DMS53 treated with DMSO at 0.1 percent for 48 hours (cell line): ENCODE results near the gene P3H1.
"Not testable (repeated sequence)": the region's sequence is repeated elsewhere in the genome, so short reads cannot be mapped to it uniquely, and the experiment has no call there.

Experiments
- DNase-seq: peaks from one replicate; lab custom pipeline; 2025; ENCODE audit not compliant: unreplicated experiment; lab: John Stamatoyannopoulos, UW

Gene P3H1

GRCh38 chr1:42732126-42732680, 34.6 kb downstream of the P3H1 start:
- DNase-seq = no peak

GRCh38 chr1:42731585-42731984, 35.2 kb downstream of the P3H1 start:
- no peak for DNase-seq

GRCh38 chr1:42730988-42731387, 35.8 kb downstream of the P3H1 start:
- DNase-seq = peak; percentile 61

- no peak for DNase-seq
These were observed 36.8 kb downstream of the P3H1 start for GRCh38 chr1:42730002-42730401.

GRCh38 chr1:42725820-42726219, 41.0 kb downstream of the P3H1 start:
- DNase-seq = not testable (repeated sequence)

- no peak for DNase-seq
These were observed 43.3 kb downstream of the P3H1 start for GRCh38 chr1:42723511-42723910.

GRCh38 chr1:42722403-42722802, 44.4 kb downstream of the P3H1 start:
- DNase-seq = not testable (repeated sequence)

- no peak for DNase-seq
These were observed 44.9 kb downstream of the P3H1 start for GRCh38 chr1:42721926-42722325.

GRCh38 chr1:42720868-42721267, 46.0 kb downstream of the P3H1 start:
- peak; percentile 94 for DNase-seq

GRCh38 chr1:42714441-42714840, 52.4 kb downstream of the P3H1 start:
- DNase-seq = not testable (repeated sequence)

GRCh38 chr1:42713293-42713692, 53.5 kb downstream of the P3H1 start:
- no peak for DNase-seq

GRCh38 chr1:42712808-42713207, 54.0 kb downstream of the P3H1 start:
- not testable (repeated sequence) for DNase-seq

GRCh38 chr1:42703888-42704464, 62.9 kb downstream of the P3H1 start:
- no peak for DNase-seq

GRCh38 chr1:42700006-42700405, 66.8 kb downstream of the P3H1 start:
- no peak for DNase-seq

GRCh38 chr1:42698081-42698813, 68.6 kb downstream of the P3H1 start:
- DNase-seq = no peak
